Parathyroid adenoma (tissue), 2 donors: ENCODE results near the gene COMMD1.

Experiments used
- H2AFZ ChIP-seq: fragments of 300-600 bp; sonication (generic); one replicate; pipeline ENCODE4 v1.7.0; 2017; ENCODE audit warnings: antibody characterized with exemption, mild to moderate bottlenecking
- H3K27ac ChIP-seq: fragments of 300-600 bp; sonication (generic); one replicate; pipeline ENCODE4 v1.7.0; 2017
- H3K27me3 ChIP-seq: fragments of 300-600 bp; sonication (generic); one replicate; pipeline ENCODE4 v1.7.0; 2017; ENCODE audit warnings: low read length; ENCODE audit not compliant: control insufficient read depth, insufficient read depth
- H3K36me3 ChIP-seq: fragments of 300-600 bp; sonication (generic); one replicate; pipeline ENCODE4 v1.7.0; 2017; ENCODE audit warnings: low read length; ENCODE audit not compliant: control insufficient read depth, insufficient read depth
- H3K4me1 ChIP-seq: fragments of 300-600 bp; sonication (generic); one replicate; pipeline ENCODE4 v1.7.0; 2017; ENCODE audit warnings: control low read depth
- H3K4me2 ChIP-seq: fragments of 300-600 bp; sonication (generic); one replicate; pipeline ENCODE4 v1.7.0; 2017; ENCODE audit warnings: low read length
- H3K4me3 ChIP-seq: fragments of 300-600 bp; sonication (generic); one replicate; pipeline ENCODE4 v1.7.0; 2017; ENCODE audit warnings: low read depth, low read length
- H3K79me2 ChIP-seq: fragments of 300-600 bp; sonication (generic); one replicate; pipeline ENCODE4 v1.7.0; 2017; ENCODE audit warnings: control low read depth
- H3K9ac ChIP-seq: fragments of 300-600 bp; sonication (generic); one replicate; pipeline ENCODE4 v1.7.0; 2017; ENCODE audit warnings: mild to moderate bottlenecking
- H3K9me3 ChIP-seq: fragments of 300-600 bp; sonication (generic); one replicate; pipeline ENCODE4 v1.7.0; 2017; ENCODE audit warnings: low read length; ENCODE audit not compliant: control insufficient read depth
- TF ChIP-seq, protein P1 (sequence below): fragments of 300-600 bp; sonication (generic); IDR thresholded peaks from one replicate; pipeline ENCODE4 v1.7.0; 2017; ENCODE audit warnings: antibody characterized with exemption, mild to moderate bottlenecking
- donor health status: primary hyperparathyroidism.

Gene COMMD1

GRCh38 chr2:62029910-62030309, 124.4 kb downstream of the COMMD1 start:
- H3K4me1 ChIP-seq = peaks cover 9% of the 10 kb centered on the region
- H3K9me3 ChIP-seq = no peaks in the 10 kb centered on the region
- H3K4me3 ChIP-seq = no peak overlapping the region
- peaks cover 2% of the 10 kb centered on the region for H3K79me2 ChIP-seq
- H3K36me3 ChIP-seq = no peaks in the 10 kb centered on the region
- H3K9ac ChIP-seq = no peak overlapping the region
- TF ChIP-seq, protein P1, sequence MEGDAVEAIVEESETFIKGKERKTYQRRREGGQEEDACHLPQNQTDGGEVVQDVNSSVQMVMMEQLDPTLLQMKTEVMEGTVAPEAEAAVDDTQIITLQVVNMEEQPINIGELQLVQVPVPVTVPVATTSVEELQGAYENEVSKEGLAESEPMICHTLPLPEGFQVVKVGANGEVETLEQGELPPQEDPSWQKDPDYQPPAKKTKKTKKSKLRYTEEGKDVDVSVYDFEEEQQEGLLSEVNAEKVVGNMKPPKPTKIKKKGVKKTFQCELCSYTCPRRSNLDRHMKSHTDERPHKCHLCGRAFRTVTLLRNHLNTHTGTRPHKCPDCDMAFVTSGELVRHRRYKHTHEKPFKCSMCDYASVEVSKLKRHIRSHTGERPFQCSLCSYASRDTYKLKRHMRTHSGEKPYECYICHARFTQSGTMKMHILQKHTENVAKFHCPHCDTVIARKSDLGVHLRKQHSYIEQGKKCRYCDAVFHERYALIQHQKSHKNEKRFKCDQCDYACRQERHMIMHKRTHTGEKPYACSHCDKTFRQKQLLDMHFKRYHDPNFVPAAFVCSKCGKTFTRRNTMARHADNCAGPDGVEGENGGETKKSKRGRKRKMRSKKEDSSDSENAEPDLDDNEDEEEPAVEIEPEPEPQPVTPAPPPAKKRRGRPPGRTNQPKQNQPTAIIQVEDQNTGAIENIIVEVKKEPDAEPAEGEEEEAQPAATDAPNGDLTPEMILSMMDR = no peak
- H3K4me2 ChIP-seq = no peak overlapping the region
- no peaks in the 10 kb centered on the region for H3K27me3 ChIP-seq
- H3K27ac ChIP-seq = no peak overlapping the region
- H2AFZ ChIP-seq = no peak overlapping the region

DNA sequence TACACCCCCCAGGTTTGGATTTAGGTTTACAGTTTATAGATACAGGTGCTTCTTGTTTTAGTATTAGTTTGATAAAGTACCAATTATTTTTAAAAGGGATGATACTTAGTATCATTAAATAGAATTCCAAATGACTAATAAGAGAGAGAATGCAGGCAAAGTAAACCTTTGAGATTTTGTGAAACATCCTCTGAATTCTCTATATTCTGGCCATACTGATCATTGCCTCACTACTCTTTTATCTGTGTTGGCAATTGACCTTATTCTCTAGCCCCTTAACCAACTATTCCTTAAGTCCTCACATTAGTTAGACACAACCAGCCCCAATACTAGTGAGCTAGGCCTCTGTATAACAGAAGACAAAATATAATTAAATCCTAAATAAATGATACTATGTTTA, 125.4 kb downstream of the COMMD1 start:
- Histone ChIP-seq H3K79me2 (peaks cover 2% of the 10 kb centered on the region), H2AFZ (no peak overlapping the region), H3K4me3 (no peak overlapping the region), H3K27ac (no peak overlapping the region), H3K4me1 (peaks cover 9% of the 10 kb centered on the region), H3K9ac (no peak overlapping the region), H3K9me3 (no peaks in the 10 kb centered on the region), H3K36me3 (no peaks in the 10 kb centered on the region), H3K27me3 (no peaks in the 10 kb centered on the region), H3K4me2 (no peak overlapping the region)
- TF ChIP-seq, protein P1 = no peak

GRCh38 chr2:62032096-62032495, 126.6 kb downstream of the COMMD1 start:
- Histone ChIP-seq H3K79me2 (peaks cover 2% of the 10 kb centered on the region), H3K4me1 (peaks cover 9% of the 10 kb centered on the region), H2AFZ (no peak overlapping the region), H3K27ac (no peak overlapping the region), H3K4me3 (no peak overlapping the region), H3K9ac (no peak overlapping the region), H3K9me3 (no peaks in the 10 kb centered on the region), H3K36me3 (no peaks in the 10 kb centered on the region), H3K4me2 (no peak overlapping the region), H3K27me3 (no peaks in the 10 kb centered on the region)
- TF ChIP-seq, protein P1 = no peak

DNA sequence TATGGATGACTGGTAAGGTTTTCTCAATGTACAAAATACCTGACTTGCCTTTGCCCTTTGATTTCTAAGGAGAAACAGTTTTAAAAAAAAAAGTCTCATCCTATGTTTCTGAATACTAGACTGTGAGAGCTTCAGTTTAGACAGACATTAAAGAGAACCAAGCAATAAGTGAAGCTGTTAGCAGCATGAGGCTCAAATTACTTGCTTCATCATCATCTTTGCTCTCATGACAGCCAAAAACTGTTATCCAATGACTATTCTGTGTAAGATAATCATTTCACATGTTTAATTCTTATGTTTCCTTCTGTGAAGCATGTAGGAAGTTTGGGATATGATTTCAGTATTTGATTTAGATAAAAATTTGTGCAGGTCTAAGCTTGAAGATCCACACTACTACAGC, 129.2 kb downstream of the COMMD1 start:
- H3K27ac ChIP-seq = no peak overlapping the region
- H3K9me3 ChIP-seq = no peaks in the 10 kb centered on the region
- TF ChIP-seq, protein P1 = no peak
- H3K4me2 ChIP-seq = no peak overlapping the region
- H3K36me3 ChIP-seq = no peaks in the 10 kb centered on the region
- H3K79me2 ChIP-seq = peaks cover 10% of the 10 kb centered on the region
- no peak overlapping the region for H2AFZ ChIP-seq
- H3K4me1 ChIP-seq = peaks cover 9% of the 10 kb centered on the region
- H3K9ac ChIP-seq = no peak overlapping the region
- no peaks in the 10 kb centered on the region for H3K27me3 ChIP-seq
- no peak overlapping the region for H3K4me3 ChIP-seq

DNA sequence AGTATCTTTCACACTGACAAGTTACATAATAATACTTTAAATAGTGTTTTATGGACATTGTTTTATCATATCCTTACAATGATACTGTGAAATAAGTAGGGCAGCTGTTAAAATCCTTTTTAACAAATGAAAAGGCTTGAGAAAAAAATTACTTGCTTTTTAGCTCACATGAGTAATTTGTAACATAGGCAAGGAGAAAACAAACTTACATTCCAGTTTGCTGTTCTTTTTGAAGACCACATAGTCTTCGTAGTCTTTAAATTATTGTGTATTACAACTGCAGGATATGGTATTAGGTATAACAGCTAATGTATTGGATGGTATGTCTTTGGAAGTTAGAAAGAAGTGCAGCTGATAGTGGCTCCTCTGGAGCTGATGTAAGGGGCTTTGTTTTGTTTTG, 130.8 kb downstream of the COMMD1 start:
- Histone ChIP-seq H3K27me3 (no peaks in the 10 kb centered on the region), H3K9ac (no peak overlapping the region), H3K4me1 (peaks cover 9% of the 10 kb centered on the region), H3K79me2 (peaks cover 10% of the 10 kb centered on the region), H3K4me3 (no peak overlapping the region), H3K4me2 (no peak overlapping the region), H2AFZ (no peak overlapping the region), H3K27ac (no peak overlapping the region), H3K9me3 (no peaks in the 10 kb centered on the region), H3K36me3 (no peaks in the 10 kb centered on the region)
- TF ChIP-seq, protein P1 = no peak
